Lung (tissue), 12 donors: ENCODE results near the gene IPO11. TPM values are rescaled to one million over a fixed set of nuclear protein-coding genes. Genes with fewer than 3 reads are reported as not detected.

Source experiments
- ATAC-seq: fragments of 200-7000 bp; cut with Tn5 transposase; one replicate; pipeline ENCODE4 v1.9.1; 2020; ENCODE audit warnings: moderate number of reproducible peaks; ENCODE audit not compliant: insufficient read depth, low FRiP score
- DNase-seq, 3 donors: peaks; one replicate each; pipeline ENCODE4 v3.0.0-alpha.2; 2013 to 2017
- H3K27ac ChIP-seq, 2 donors: one replicate each; pipeline ENCODE4 v1.5.1; 2013; ENCODE audit warnings: mild to moderate bottlenecking in 2 of 2, moderate library complexity in 2 of 2, control low read depth in 1 of 2, inconsistent platforms in 1 of 2, low read depth in 1 of 2, low read length in 1 of 2
- H3K27me3 ChIP-seq, 3 donors: one replicate each; pipeline ENCODE4 v1.5.1; 2013; ENCODE audit warnings: low read length in 2 of 3; ENCODE audit not compliant: control insufficient read depth in 3 of 3, insufficient read depth in 3 of 3
- H3K36me3 ChIP-seq, 4 donors: one replicate each; pipeline ENCODE4 v1.5.1; 2013; ENCODE audit warnings: low read length in 4 of 4, mild to moderate bottlenecking in 1 of 4, moderate library complexity in 1 of 4; ENCODE audit not compliant: control insufficient read depth in 4 of 4, insufficient read depth in 4 of 4
- H3K4me1 ChIP-seq, 5 donors: one replicate each; pipeline ENCODE4 v1.5.1; 2013; ENCODE audit warnings: low read length in 5 of 5, mild to moderate bottlenecking in 2 of 5, moderate library complexity in 1 of 5; ENCODE audit not compliant: control insufficient read depth in 5 of 5, insufficient read depth in 5 of 5
- H3K4me3 ChIP-seq: one replicate; pipeline ENCODE4 v1.5.1; 2013; ENCODE audit warnings: mild to moderate bottlenecking, control low read depth, moderate library complexity
- H3K9ac ChIP-seq, 2 donors: one replicate each; pipeline ENCODE4 v1.5.1; 2013; ENCODE audit warnings: low read length in 2 of 2, control low read depth in 1 of 2; ENCODE audit not compliant: insufficient read depth in 1 of 2
- H3K9me3 ChIP-seq, 4 donors: one replicate each; pipeline ENCODE4 v1.5.1; 2013; ENCODE audit warnings: low read length in 3 of 4, mild to moderate bottlenecking in 1 of 4, moderate library complexity in 1 of 4; ENCODE audit not compliant: control insufficient read depth in 4 of 4, insufficient read depth in 3 of 4
- CTCF ChIP-seq: IDR thresholded peaks from 2 replicates; pipeline ENCODE4 v1.5.1; 2012; ENCODE audit warnings: mild to moderate bottlenecking; ENCODE audit errors: control extremely low read depth, extremely low read depth
- WGBS, 2 donors: extraction: QIAGEN DNeasy Blood & Tissue Kit; methylation state at CpG; one replicate each; pipeline ENCODE4 v1.1.7; 2013; 5-methylcytosine and 5-hydroxymethylcytosine counted together
- polyA plus RNA-seq, 2 donors: library from polyadenylated mRNA; stranded (reverse); fragments of 200-250 nt; gene quantifications; one replicate each; pipeline ENCODE4 v1.2.1, GENCODE V29; 2013
- total RNA-seq, 2 donors: library from RNA; depleted of rRNA in 1 of 2; stranded (reverse); fragments of >200 nt in 1 of 2; gene quantifications; one replicate each; pipeline ENCODE4 v1.2.1, GENCODE V29; 2014 to 2021
- donor health status: control.
- donor health status: control.
- donor health status: Bipolar disorder and iron deficiency.
- donor health status: healthy.
- donor health status: DM: yes; HTN: yes; CAD: no.

IPO11 gene
- total and polyA plus RNA-seq, 4 donors = 7.2 to 46.6 (median 25.5) TPM

GRCh38 chr5:62558941-62559340 is 146.4 kb downstream of the IPO11 start:
- Histone ChIP-seq H3K4me3 (no peak overlapping the region), H3K9ac (no peak overlapping the region), H3K36me3 (peaks cover 2 to 4% (median 3%) of the 10 kb centered on the region in 4 donors), H3K27me3 (no peaks in the 10 kb centered on the region), H3K9me3 (no peaks in the 10 kb centered on the region), H3K4me1 (no peaks in the 10 kb centered on the region), H3K27ac (no peak overlapping the region)
- no peak for TF ChIP-seq CTCF
- DNase-seq (no peak), ATAC-seq (no peak)
- WGBS, 2 donors = 95 to 96% methylated on average over 3 of the region's 3 CpGs

DNA sequence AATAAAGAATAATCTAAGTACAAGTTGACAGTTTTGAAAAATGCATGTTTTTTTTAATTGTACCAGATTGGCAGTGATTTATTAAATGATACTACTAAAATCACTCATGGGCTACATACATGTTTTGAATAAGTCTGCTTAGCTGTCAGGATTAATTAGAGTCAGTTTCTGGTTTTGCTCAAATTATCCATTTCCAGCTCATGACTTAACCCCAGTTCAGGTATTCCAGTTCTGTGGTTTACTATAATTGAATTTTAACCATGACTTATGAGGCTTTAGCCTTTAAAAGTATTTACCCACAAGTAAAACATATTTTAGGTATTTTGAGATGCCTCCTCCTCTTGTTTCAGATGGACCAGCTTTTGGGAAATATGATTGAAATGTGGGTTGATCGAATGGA is 148.2 kb downstream of the IPO11 start:
- no peak overlapping the region for H3K9ac ChIP-seq
- peaks cover 0 to 2% (median 0%) of the 10 kb centered on the region in 4 donors for H3K9me3 ChIP-seq
- no peak for TF ChIP-seq CTCF
- no peaks in the 10 kb centered on the region for H3K4me1 ChIP-seq
- WGBS, 2 donors = 97 to 98% methylated on average over 1 of the region's 1 CpG
- H3K4me3 ChIP-seq = no peak overlapping the region
- peaks cover 2 to 4% (median 3%) of the 10 kb centered on the region in 4 donors for H3K36me3 ChIP-seq
- ATAC-seq (no peak), DNase-seq (no peak)
- H3K27me3 ChIP-seq = no peaks in the 10 kb centered on the region
- H3K27ac ChIP-seq = no peak overlapping the region

DNA sequence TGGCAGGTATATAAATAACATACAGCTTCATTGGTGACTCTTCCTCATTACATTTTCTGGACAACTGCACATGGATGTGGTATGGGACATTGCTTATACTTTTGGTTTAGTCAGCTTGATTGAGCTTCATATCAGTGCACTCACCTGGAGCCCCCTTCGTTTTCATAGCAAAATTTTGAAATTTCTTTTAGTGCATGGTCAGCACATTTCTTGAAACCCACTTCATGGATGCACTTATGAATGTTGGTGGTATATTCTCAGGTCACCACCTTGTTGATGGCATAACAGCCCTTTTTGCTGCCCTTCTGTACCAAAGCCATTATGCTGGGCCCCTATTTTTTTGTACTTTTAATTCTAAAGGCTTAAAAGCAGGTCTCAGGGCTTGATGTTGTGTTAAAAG is 149.3 kb downstream of the IPO11 start:
- H3K9me3 ChIP-seq = peaks cover 0 to 2% (median 0%) of the 10 kb centered on the region in 4 donors
- no peak overlapping the region for H3K4me3 ChIP-seq
- H3K27ac ChIP-seq = no peak overlapping the region
- ATAC-seq (no peak), DNase-seq (no peak)
- H3K27me3 ChIP-seq = no peaks in the 10 kb centered on the region
- peaks cover 2 to 7% (median 5%) of the 10 kb centered on the region in 4 donors for H3K36me3 ChIP-seq
- H3K4me1 ChIP-seq = no peaks in the 10 kb centered on the region
- no peak overlapping the region for H3K9ac ChIP-seq
- 97 to 100% methylated on average over 1 of the region's 1 CpG for WGBS, 2 donors
- TF ChIP-seq CTCF = no peak

GRCh38 chr5:62562867-62563266 is 150.3 kb downstream of the IPO11 start:
- peaks cover 2 to 12% (median 10%) of the 10 kb centered on the region in 4 donors for H3K36me3 ChIP-seq
- 80 to 89% methylated on average over 1 of the region's 1 CpG for WGBS, 2 donors
- no peak for ATAC-seq

More at GRCh38 chr5:62562867-62563266, 150.3 kb downstream of the IPO11 start:
- TF ChIP-seq CTCF = no peak
- Histone ChIP-seq H3K4me3 (no peak overlapping the region), H3K9me3 (peaks cover 0 to 2% (median 0%) of the 10 kb centered on the region in 4 donors), H3K27me3 (no peaks in the 10 kb centered on the region), H3K9ac (no peak overlapping the region), H3K4me1 (no peaks in the 10 kb centered on the region), H3K27ac (no peak overlapping the region)
- DNase-seq = no peak
